Epithelial cell of proximal tubule (primary cell): Measurements from ENCODE around the gene SLITRK4. TPM values are rescaled to one million over a fixed set of nuclear protein-coding genes. Genes with fewer than 3 reads are reported as not detected.

Experiments used
- total RNA-seq: library from RNA; depleted of rRNA; stranded (reverse); fragments of >200 nt; gene quantifications from 2 replicates; pipeline ENCODE4 v1.2.3, GENCODE V29; 2015

The SLITRK4 gene
- total RNA-seq, 1 donor from 2014 or later = 4.8 TPM

Other genes with a start within 250 kb of the SLITRK4 start
- gene SPANXN3, start 118.6 kb downstream of the SLITRK4 start, total RNA-seq = not detected in 2 replicates
- not detected in 2 replicates for gene SPANXN2, start 84.7 kb upstream of the SLITRK4 start, total RNA-seq
- gene UBE2NL, start 248.0 kb upstream of the SLITRK4 start, total RNA-seq = not detected in 2 replicates